ENCODE results near the gene RNPEPL1.

RNPEPL1 gene

DNA sequence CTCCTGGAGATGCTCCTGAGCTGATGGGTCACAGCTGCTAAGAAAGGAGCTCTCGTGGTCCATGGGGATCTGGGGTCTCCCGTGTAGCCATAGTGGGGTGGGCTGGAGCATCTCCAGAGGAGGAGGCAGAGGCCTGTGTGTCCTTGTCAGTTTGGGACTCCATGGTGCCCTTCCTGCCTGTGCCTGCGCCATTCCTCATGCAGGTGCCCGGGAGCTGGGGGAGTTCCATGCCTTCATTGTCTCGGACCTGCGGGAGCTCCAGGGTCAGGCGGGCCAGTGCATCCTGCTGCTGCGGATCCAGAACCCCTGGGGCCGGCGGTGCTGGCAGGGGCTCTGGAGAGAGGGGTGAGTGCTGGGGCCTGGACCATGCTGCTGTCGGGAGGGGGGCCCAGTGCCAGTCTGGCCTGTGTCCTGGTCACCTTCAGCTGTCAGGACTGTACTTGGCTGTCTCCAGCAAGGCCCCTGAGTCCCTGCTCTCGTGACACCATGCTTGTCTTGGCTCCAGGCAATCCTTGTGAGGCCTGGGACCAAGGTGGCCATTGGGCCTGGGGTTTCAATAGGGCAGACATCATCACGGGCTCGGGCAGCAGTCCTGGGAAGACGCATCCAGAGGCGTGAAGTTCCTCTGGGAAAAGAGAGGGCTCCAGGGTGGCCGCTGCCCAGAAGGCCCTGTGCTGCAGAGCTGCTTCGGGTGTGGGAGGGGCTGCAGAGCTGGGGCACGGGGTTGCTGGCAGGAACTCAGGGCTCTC lies 25.6 kb downstream of the RNPEPL1 start:
- no peak for DNase-seq

GRCh38 chr2:240594511-240595380 lies 26.5 kb downstream of the RNPEPL1 start:
- DNase-seq, result no peak

- DNase-seq, result no peak
These were observed 27.2 kb downstream of the RNPEPL1 start for GRCh38 chr2:240595381-240596079.

DNA sequence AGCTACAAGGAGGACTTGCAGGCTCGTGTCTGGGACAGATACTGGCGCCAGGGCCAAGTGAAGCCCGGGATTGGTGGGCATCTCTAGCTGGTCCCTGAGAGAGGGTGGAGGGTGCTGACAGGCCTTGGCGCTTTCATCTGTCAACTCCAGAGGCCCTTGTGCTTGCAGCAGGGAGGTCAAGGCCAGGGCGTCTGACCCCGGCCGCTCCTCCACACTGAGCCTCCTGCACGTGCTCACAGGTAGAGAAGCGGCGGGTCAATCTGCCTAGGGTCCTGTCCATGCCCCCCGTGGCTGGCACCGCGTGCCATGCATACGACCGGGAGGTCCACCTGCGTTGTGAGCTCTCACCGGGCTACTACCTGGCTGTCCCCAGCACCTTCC lies 27.8 kb downstream of the RNPEPL1 start:
- no peak for DNase-seq

- DNase-seq, result no peak
These were observed 28.2 kb downstream of the RNPEPL1 start for GRCh38 chr2:240596491-240596931.

- no peak for DNase-seq
These were observed 28.8 kb downstream of the RNPEPL1 start for GRCh38 chr2:240597054-240597418.

GRCh38 chr2:240597419-240598181 lies 29.3 kb downstream of the RNPEPL1 start:
- no peak for DNase-seq

DNA sequence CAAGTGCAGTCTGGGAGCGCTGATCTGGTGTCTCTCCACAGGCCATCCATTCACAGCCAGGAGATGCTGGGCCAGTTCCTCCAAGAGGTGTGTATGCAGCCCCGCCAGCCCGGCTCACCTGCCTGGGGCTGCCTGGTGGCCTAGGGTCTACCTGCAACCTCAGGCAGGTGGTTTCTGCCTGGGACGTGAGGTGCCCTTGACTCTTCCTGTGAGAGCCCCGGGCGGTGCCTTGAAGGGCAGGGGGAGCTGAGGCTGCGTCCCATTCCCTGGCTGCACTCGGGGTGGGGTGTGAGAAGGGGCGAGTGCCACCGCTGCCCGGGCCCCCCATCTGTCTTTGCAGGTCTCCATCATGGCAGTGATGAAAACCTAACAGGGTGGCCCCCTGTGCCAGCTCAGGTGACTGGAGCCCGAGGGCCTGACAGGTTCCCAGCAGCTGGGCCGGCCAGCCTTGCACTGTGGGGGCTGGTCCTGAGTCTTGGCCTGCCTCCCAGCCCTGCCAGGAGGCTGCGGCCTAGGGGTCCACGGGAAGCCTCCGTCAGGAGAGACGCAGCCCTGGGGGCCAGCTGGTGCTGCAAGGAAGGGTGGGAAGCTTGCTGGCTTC lies 30.1 kb downstream of the RNPEPL1 start:
- DNase-seq, result no peak

- no peak for DNase-seq
These were observed 30.9 kb downstream of the RNPEPL1 start for GRCh38 chr2:240599141-240599583.

DNA sequence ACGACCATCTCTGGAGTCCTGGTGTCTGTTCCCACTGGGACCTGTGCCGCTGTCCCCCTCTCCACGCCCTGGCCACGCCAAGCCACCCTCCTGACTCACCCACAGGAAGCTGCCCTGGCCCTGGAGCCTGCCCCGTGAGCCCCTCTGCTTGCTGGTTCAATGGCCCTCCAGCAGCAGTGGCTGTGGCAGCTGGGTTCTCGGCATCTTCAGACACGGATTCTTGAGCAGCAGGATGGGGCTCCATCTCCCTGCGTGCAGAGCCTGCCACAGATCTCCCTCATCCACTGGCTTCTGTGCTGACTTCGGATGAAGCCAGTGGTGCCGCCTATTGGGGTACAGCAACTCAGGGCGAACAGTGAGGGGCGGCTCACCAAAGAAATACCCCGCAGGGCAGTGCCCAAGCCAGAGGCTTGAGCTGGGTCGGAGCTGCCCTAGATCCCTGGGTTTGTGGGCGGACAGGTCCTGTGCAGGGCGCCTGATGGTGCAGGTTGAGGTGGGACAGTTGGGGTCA lies 32.2 kb downstream of the RNPEPL1 start:
- DNase-seq, result no peak

DNA sequence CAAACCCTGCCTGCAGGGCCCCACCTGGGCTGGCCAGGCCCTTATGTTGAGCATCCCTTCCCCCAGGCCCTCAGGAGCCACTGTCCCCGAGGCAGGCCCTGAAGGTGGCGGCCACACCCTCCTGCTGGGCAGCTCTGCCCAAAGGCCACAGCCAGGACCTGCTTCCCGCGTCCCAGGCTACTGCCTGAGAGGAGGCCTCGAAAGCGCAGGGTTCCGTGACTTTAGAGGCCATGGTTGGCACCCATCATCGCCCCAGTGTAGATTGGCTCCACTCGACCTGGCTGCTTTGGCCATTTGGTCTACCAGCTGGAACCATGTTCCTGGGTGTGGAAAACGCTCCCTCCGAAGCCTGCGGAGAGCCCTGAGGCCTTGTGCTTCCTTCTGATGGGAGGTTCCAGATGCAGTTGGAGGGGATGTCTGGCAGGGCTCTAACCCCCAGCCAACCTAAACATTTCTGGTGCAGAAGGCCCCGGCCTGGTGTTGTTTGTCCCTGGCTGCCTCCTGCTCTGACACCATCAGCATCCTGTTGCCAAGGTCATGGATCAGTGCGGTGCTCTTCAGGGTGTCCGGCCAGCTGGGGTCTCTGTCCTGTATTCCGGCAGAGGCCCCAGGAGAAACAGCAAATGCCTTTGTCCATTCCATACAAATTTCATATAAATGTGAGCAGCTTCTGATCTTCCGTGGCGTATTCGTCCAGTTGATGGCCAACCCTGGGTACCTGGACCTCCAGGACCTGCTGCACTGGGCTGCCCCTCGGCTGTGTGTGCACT lies 33.0 kb downstream of the RNPEPL1 start:
- DNase-seq, result no peak

GRCh38 chr2:240601831-240602160 lies 33.5 kb downstream of the RNPEPL1 start:
- DNase-seq, result no peak

DNA sequence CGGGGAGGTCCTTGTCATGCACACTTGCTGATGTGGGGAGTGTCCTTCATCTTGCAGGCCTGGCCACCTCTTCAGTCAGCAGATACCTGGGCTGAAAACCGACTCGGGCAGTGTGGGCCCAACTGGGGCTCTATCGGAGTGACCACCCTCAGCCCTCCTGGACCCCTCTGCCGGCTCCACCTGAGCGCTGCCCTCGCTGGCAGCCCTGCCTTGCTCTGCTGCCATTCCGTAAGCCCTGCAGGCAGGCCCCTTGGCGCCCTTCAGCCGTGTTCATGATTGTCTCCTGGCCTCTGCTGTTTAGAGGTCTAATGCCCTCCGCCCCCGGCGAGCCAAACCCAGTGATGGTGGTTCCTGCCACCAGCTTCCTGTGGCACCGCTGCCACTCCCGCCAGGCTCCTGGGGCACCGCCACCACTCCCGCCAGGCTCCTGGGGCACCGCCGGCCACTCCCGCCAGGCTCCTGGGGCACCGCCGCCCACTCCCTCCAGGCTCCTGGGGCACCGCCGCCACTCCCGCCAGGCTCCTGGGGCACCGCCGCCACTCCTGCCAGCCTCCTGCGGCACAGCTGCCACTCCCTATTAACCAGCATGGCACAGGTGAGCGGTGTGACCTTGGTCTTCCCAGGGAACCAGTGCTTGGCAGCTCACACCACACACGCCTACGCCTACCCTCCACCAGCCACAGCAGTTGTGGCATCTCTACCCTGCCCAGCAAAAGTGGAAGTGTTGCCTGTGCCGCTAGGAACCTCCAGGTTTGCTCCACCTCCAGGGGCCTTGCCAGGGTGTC lies 34.2 kb downstream of the RNPEPL1 start:
- no peak for DNase-seq

DNA sequence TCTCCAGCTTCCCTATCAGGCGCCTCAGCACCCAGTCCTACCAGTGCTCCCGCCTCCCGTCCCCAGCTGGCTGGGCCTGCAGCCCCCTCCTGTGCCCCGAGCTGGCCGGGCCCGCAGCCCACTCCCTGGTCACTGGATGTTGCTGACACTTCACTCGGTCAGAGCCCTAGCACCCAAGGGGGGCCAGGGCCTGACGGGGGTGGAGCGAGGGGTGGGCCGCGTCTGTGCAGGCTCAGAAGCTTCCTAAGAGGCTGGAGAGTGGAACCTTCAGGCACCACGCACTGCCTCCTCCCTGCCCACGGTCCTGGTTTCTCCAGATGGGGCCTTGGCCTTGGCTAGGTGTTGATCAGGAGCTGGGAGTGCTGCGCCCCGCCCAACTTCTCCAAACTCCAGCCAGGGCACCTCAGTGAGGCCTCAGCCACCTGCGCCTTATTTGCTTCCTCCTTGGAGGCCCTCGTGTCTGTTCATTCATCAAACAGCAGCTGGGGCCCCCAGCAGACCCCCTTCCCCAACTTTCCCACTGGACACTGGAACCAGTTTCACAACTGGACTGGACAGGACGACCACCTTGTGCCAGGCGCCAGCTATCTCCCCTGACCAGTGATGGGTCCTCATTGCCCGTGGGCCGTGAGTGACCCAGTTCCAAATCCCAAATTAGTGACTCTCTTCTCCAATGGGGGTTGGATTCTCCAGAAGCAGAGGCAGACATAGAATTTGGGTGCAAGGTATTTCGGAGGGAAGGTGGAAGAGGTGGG lies 35.0 kb downstream of the RNPEPL1 start:
- no peak for DNase-seq

GRCh38 chr2:240603846-240604245 lies 35.6 kb downstream of the RNPEPL1 start:
- DNase-seq, result no peak

GRCh38 chr2:240604291-240604938 lies 36.1 kb downstream of the RNPEPL1 start:
- DNase-seq, result no peak

- DNase-seq, result no peak
These were observed 36.8 kb downstream of the RNPEPL1 start for GRCh38 chr2:240604939-240605716.

All from NCI-H2171 (cell line).